Measurements from ENCODE around the gene EGR2. TPM values are rescaled to one million over a fixed set of nuclear protein-coding genes. Genes with fewer than 3 reads are reported as not detected.

The EGR2 gene
- total RNA-seq, 1 donor from 2014 or later: 16.9 TPM

GRCh38 chr10:62803724-62804355 lies 12.3 kb downstream of the EGR2 start:
- no peaks in the 10 kb centered on the region for H3K36me3 Mint-ChIP-seq
- H3K9me3 Mint-ChIP-seq: no peaks in the 10 kb centered on the region
- peak overlapping the region; percentile 86 for H3K4me3 Mint-ChIP-seq
- TF ChIP-seq CTCF (IDR thresholded peaks at IDR 0.05; ENCODE audit: unreplicated experiment): no peak
- H3K4me1 Mint-ChIP-seq: peaks cover 34% of the 10 kb centered on the region
- H3K27ac Mint-ChIP-seq: peak overlapping the region; percentile 99
- H3K27me3 Mint-ChIP-seq (ENCODE audit: low read depth): peaks cover 15% of the 10 kb centered on the region
- no peak for DNase-seq (ENCODE audit: low spot score in 2 of 2, unreplicated experiment in 2 of 2)

DNA sequence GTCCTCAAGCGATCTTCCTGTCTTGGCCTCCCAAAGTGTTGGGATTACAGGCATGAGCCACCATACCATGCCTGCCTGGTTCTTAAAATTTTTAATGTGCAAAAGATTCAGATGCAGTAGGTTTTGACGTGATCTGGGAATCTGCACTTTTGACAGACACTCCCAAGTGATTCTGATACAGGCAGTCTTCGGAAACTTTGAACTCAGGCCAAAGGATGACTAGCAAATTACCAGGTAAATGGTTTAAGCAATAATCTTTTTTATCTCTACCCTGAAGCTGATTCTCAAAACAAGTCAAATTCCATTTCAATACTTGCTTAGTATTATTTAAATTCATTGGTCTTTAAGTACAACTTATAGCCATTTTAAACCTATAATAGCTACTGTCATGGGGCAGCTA lies 14.3 kb downstream of the EGR2 start:
- Mint-ChIP-seq H3K9me3 (no peaks in the 10 kb centered on the region), H3K27ac (no peak overlapping the region), H3K27me3 (ENCODE audit: low read depth) (peaks cover 32% of the 10 kb centered on the region), H3K4me3 (no peak overlapping the region), H3K36me3 (no peaks in the 10 kb centered on the region), H3K4me1 (peaks cover 16% of the 10 kb centered on the region)
- no peak for DNase-seq (ENCODE audit: low spot score in 2 of 2, unreplicated experiment in 2 of 2)
- TF ChIP-seq CTCF (IDR thresholded peaks at IDR 0.05; ENCODE audit: unreplicated experiment): no peak

DNA sequence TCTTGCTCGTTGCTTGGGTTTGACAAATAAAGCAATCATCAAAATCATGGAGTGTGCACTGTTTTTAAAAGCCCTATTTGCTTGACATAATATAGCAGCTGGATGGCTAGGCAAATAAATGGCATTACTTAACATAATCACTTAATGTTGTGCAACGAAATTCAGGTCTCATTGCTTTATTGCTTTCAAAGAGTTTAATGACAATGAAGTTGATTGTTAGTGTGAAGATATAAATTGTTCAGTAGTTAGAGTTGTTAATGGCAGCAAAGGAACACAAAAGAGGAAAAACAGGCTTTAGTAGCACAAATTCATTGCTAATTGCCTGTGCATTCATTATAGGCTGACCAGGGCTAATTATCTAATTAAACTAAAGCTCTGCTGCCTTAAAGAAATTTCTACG lies 19.3 kb downstream of the EGR2 start:
- Mint-ChIP-seq H3K36me3 (no peaks in the 10 kb centered on the region), H3K27ac (no peak overlapping the region), H3K4me1 (peaks cover 2% of the 10 kb centered on the region), H3K4me3 (no peak overlapping the region), H3K9me3 (no peaks in the 10 kb centered on the region), H3K27me3 (ENCODE audit: low read depth) (peaks cover 48% of the 10 kb centered on the region)
- DNase-seq (ENCODE audit: low spot score in 2 of 2, unreplicated experiment in 2 of 2): no peak
- no peak for TF ChIP-seq CTCF (IDR thresholded peaks at IDR 0.05; ENCODE audit: unreplicated experiment)

DNA sequence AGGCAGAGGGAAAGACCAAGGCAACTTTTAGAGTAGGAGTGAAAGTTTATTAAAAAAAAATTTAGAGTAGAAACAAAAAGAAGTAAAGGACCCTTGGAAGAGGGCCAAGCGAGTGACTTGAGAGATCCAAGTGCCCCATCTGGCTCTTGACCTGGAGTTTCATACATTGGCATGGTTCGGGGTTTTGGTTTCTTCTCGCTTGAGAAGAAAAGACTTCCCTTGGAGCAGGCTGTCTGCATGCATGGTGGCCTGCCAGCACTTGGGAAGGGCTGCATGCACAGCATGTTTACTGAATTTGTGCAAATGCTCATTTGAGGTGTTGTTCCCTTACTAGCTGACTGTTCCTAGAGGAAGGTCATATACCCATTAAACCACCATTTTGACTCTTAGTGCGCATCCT lies 20.4 kb downstream of the EGR2 start:
- DNase-seq (ENCODE audit: low spot score in 2 of 2, unreplicated experiment in 2 of 2): no peak
- Mint-ChIP-seq H3K4me3 (no peak overlapping the region), H3K27me3 (ENCODE audit: low read depth) (peaks cover 55% of the 10 kb centered on the region), H3K27ac (no peak overlapping the region), H3K9me3 (no peaks in the 10 kb centered on the region), H3K36me3 (no peaks in the 10 kb centered on the region), H3K4me1 (peaks cover 2% of the 10 kb centered on the region)
- TF ChIP-seq CTCF (IDR thresholded peaks at IDR 0.05; ENCODE audit: unreplicated experiment): no peak

GRCh38 chr10:62795100-62795499 lies 21.1 kb downstream of the EGR2 start:
- H3K9me3 Mint-ChIP-seq: no peaks in the 10 kb centered on the region
- no peak for TF ChIP-seq CTCF (IDR thresholded peaks at IDR 0.05; ENCODE audit: unreplicated experiment)
- DNase-seq (ENCODE audit: low spot score in 2 of 2, unreplicated experiment in 2 of 2): no peak
- H3K4me3 Mint-ChIP-seq: no peak overlapping the region
- peaks cover 48% of the 10 kb centered on the region for H3K27me3 Mint-ChIP-seq (ENCODE audit: low read depth)
- no peaks in the 10 kb centered on the region for H3K36me3 Mint-ChIP-seq
- peaks cover 2% of the 10 kb centered on the region for H3K4me1 Mint-ChIP-seq
- H3K27ac Mint-ChIP-seq: no peak overlapping the region

DNA sequence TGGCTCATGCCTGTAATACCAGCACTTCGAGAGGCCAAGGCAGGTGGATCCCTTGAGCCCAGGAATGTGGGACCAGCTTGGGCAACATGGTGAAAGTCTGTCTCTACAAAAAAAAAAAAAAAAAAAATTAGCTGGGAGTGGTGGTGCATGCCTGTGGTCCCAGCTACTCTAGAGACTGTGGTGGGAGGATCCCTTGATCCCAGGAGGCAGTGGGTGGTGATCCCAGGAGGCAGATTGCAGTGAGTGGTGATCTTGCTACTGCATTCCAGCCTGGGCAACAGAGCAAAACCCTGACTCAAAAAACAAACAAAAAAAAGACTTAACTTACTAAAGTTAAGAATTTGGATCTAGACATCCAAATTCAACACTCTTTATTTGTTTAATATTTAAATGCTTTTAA lies 21.9 kb downstream of the EGR2 start:
- no peak for DNase-seq (ENCODE audit: low spot score in 2 of 2, unreplicated experiment in 2 of 2)
- no peaks in the 10 kb centered on the region for H3K9me3 Mint-ChIP-seq
- no peak for TF ChIP-seq CTCF (IDR thresholded peaks at IDR 0.05; ENCODE audit: unreplicated experiment)
- no peak overlapping the region for H3K4me3 Mint-ChIP-seq
- H3K27ac Mint-ChIP-seq: no peak overlapping the region
- peaks cover 48% of the 10 kb centered on the region for H3K27me3 Mint-ChIP-seq (ENCODE audit: low read depth)
- H3K36me3 Mint-ChIP-seq: no peaks in the 10 kb centered on the region
- H3K4me1 Mint-ChIP-seq: peaks cover 2% of the 10 kb centered on the region
